ENCODE results near the gene MN1.

GRCh38 chr22:27788500-27789288 is 12.9 kb downstream of the MN1 start:
- TF ChIP-seq POLR2AphosphoS5 (IDR thresholded peaks at IDR 0.05) (no peak), CTCF (IDR thresholded peaks at IDR 0.05) (no peak), EP300 (IDR thresholded peaks at IDR 0.05) (no peak), POLR2A (IDR thresholded peaks at IDR 0.05) (no peak)

Data from sigmoid colon (tissue), 4 donors.